ENCODE data around the gene LRRN2. TPM values are rescaled to one million over a fixed set of nuclear protein-coding genes. Genes with fewer than 3 reads are reported as not detected.
A peak's percentile ranks its signal among the peaks of the same experiment; 100 is the strongest.

Gene LRRN2
- total and polyA plus RNA-seq, 11 donors, result 0.65 to 4.2 (median 1.5) TPM

DNA sequence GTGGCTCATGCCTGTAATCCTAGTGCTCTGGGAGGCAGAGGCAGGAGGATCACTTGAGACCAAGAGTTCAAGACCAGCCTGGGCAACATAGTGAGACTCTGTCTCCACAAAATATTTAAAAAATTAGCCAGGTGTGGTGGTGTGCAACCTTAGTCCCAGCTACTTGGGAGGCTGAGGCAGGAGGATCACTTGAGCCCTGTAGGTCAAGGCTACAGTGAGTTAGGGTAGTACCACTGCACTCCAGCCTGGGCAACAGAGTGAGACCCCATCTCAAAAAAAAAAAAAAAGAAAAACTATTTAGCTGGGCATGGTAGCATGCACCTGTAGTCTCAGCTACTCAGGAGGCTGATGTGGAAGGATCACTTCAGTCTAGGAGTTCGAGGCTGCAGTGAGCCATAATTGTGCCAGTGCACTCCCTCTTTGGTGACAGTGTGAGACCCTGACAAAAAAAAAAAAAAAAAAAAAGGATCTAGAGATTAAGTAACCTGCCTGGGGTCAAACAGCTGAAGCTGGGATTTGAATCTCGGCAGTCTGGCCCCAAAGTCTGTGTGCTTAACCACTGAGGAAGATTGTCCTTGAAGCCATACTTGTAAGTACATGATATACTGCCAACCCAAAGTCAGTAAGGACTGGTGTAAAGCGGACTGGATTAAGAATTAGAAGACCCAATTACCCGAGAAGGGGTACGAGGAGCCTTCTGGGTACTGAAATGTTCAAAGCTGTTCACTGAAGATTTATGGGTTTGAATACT, 31.8 kb downstream of the LRRN2 start:
- no peak overlapping the region for H3K4me3 ChIP-seq
- TF ChIP-seq, protein P1, sequence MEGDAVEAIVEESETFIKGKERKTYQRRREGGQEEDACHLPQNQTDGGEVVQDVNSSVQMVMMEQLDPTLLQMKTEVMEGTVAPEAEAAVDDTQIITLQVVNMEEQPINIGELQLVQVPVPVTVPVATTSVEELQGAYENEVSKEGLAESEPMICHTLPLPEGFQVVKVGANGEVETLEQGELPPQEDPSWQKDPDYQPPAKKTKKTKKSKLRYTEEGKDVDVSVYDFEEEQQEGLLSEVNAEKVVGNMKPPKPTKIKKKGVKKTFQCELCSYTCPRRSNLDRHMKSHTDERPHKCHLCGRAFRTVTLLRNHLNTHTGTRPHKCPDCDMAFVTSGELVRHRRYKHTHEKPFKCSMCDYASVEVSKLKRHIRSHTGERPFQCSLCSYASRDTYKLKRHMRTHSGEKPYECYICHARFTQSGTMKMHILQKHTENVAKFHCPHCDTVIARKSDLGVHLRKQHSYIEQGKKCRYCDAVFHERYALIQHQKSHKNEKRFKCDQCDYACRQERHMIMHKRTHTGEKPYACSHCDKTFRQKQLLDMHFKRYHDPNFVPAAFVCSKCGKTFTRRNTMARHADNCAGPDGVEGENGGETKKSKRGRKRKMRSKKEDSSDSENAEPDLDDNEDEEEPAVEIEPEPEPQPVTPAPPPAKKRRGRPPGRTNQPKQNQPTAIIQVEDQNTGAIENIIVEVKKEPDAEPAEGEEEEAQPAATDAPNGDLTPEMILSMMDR (IDR thresholded peaks at IDR 0.05), result no peak
- TF ChIP-seq POLR2A (IDR thresholded peaks at IDR 0.05), result no peak
- no peak overlapping the region for H3K27ac ChIP-seq
- intact Hi-C loops (cut with DNase I), result no loop called here
- no peaks in the 10 kb centered on the region for H3K36me3 ChIP-seq
- ATAC-seq, result no peak
- H3K4me1 ChIP-seq, result peaks cover 0 to 5% (median 0%) of the 10 kb centered on the region in 12 donors
- H3K9me3 ChIP-seq, result no peaks in the 10 kb centered on the region
- H3K27me3 ChIP-seq, result peaks cover 0 to 22% (median 10%) of the 10 kb centered on the region in 9 donors
- no peak for DNase-seq
- WGBS, 4 donors, result 86 to 91% (median 89%) methylated on average over 5 of the region's 5 CpGs

DNA sequence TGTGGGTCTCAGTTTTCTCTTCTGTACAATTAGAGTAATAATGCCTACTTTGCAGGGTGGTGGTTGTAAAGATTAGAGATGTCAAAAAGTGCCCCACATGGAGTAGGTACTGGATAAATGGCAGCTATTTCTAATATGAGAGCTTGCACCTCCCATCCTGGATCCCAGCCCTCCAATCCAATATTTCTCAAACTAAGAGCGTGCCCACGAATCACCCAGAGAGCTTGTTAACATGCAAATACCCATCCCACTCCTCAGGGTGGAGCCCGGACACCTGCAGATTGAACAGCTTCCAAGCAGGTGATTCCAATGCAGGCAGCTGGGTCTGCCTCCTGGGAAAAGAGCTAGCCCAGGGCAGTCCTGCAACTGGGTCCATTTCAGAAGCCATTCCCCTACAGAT, 33.0 kb downstream of the LRRN2 start:
- DNase-seq (no peak), ATAC-seq (no peak)
- H3K27ac ChIP-seq, result no peak overlapping the region
- TF ChIP-seq, protein P1 (IDR thresholded peaks at IDR 0.05), result no peak
- TF ChIP-seq POLR2A (IDR thresholded peaks at IDR 0.05), result no peak
- 22 to 63% (median 45%) methylated on average over 3 of the region's 3 CpGs for whole genome bisulfite sequencing, 4 donors
- H3K36me3 ChIP-seq, result no peaks in the 10 kb centered on the region
- H3K4me1 ChIP-seq, result peaks cover 0 to 5% (median 0%) of the 10 kb centered on the region in 12 donors
- peaks cover 0 to 22% (median 10%) of the 10 kb centered on the region in 9 donors for H3K27me3 ChIP-seq
- H3K4me3 ChIP-seq, result no peak overlapping the region
- intact Hi-C loops (cut with DNase I), result no loop called here
- no peaks in the 10 kb centered on the region for H3K9me3 ChIP-seq

DNA sequence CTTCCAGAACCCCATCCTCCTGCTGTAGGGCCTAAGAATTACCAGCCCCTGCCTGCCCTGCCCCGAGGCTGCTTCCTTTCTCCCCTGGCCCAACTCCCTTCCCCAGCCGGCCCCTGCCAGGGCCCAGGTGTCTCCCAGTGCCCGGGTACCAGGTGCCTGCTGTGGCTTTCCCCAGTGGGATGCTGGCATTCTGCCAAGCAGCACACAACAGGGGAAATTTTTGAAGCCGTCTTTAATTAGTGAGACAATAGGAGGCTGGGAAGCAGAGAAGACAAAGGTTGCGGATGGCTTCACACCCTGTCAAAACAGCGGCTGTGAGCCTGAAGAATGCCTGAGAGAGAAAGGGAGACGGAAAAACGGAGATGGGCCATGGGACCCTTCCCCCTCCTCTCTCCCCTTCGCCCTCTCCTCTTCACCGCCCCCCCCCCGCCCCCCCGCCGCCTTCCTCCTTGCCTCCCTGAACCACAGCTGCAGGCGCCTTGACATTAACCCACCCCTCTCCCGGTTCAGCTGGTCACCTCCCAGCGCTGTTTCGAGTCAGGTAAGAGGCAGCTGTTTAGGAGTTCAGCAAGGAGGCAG, 33.6 kb downstream of the LRRN2 start:
- ATAC-seq (no peak), DNase-seq (no peak)
- peaks cover 0 to 22% (median 10%) of the 10 kb centered on the region in 9 donors for H3K27me3 ChIP-seq
- no peak for TF ChIP-seq POLR2A (IDR thresholded peaks at IDR 0.05)
- TF ChIP-seq, protein P1 (IDR thresholded peaks at IDR 0.05), result no peak
- intact Hi-C loops (cut with DNase I), result no loop called here
- no peak overlapping the region for H3K4me3 ChIP-seq
- no peaks in the 10 kb centered on the region for H3K36me3 ChIP-seq
- H3K9me3 ChIP-seq, result no peaks in the 10 kb centered on the region
- H3K4me1 ChIP-seq, result peaks cover 0 to 5% (median 0%) of the 10 kb centered on the region in 12 donors
- H3K27ac ChIP-seq, result no peak overlapping the region
- WGBS, 4 donors, result 7 to 27% (median 22%) methylated on average over 10 to 16 of the region's 17 CpGs

DNA sequence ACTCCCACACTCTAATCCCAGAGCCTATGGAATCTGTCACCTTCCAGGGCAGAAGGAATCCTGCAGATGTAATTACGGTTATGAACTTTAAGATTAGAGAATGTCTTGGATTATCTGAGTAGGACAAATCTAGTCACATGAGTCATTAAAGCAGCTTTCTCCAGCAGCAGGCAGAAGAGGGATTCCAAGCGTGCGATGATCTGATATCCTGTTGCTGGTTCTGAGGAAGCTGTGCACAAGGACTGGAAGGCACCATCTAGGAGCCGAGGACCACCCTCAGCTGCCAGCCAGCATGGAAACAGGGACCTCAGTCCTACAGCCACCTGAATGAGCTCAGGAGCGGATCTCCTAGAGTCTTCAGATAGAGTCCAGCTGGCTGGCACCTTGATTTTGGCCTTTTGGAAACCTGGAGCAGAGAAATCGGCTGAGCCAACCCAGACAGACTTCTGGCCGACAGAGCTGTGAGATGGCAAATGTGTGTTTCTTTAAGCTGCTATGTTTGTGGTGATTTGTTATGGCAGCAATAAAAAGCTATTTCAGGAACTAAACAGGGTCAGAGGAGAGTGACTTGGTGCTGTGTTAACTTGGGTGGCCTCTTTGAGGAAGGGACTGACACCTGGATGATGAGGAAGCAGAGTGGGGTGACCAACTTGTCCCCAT, 34.5 kb downstream of the LRRN2 start:
- Histone ChIP-seq H3K36me3 (no peaks in the 10 kb centered on the region), H3K9me3 (no peaks in the 10 kb centered on the region), H3K27me3 (peaks cover 0 to 22% (median 10%) of the 10 kb centered on the region in 9 donors), H3K4me1 (peaks cover 0 to 5% (median 0%) of the 10 kb centered on the region in 12 donors), H3K27ac (peak overlapping the region in 1 of 12 donors; percentile 28), H3K4me3 (no peak overlapping the region)
- TF ChIP-seq POLR2A (IDR thresholded peaks at IDR 0.05), result no peak
- TF ChIP-seq, protein P1 (IDR thresholded peaks at IDR 0.05), result no peak
- ATAC-seq (no peak), DNase-seq (no peak)
- intact Hi-C loops (cut with DNase I), result no loop called here
- WGBS, 4 donors, result 68 to 74% (median 70%) methylated on average over 7 of the region's 7 CpGs
